HG02981 (cell line): ENCODE data around the gene LIPH.

Source experiments
- ATAC-seq: cut with Tn5 transposase; IDR thresholded peaks from one replicate; pipeline ENCODE4 v1.9.1; 2021; ENCODE audit warnings: mild to moderate bottlenecking, moderate library complexity; ENCODE audit not compliant: unreplicated experiment

Gene LIPH

GRCh38 chr3:185549122-185549521 lies 3.3 kb downstream of the LIPH start:
- no peak for ATAC-seq

GRCh38 chr3:185540695-185541094 lies 11.7 kb downstream of the LIPH start:
- no peak for ATAC-seq

GRCh38 chr3:185539934-185540333 lies 12.5 kb downstream of the LIPH start:
- no peak for ATAC-seq

GRCh38 chr3:185537369-185537970 lies 14.9 kb downstream of the LIPH start:
- peak; percentile 98 for ATAC-seq

- ATAC-seq: no peak
Observed at GRCh38 chr3:185534511-185534910, 17.9 kb downstream of the LIPH start.

GRCh38 chr3:185532901-185533300 lies 19.5 kb downstream of the LIPH start:
- no peak for ATAC-seq

GRCh38 chr3:185530856-185531255 lies 21.5 kb downstream of the LIPH start:
- ATAC-seq: no peak

GRCh38 chr3:185528532-185528931 lies 23.9 kb downstream of the LIPH start:
- ATAC-seq: no peak

- ATAC-seq: no peak
Observed at GRCh38 chr3:185527364-185527763, 25.0 kb downstream of the LIPH start.

GRCh38 chr3:185526349-185526951 lies 25.9 kb downstream of the LIPH start:
- ATAC-seq: no peak

- ATAC-seq: no peak
Observed at GRCh38 chr3:185521349-185522138, 30.8 kb downstream of the LIPH start.

- ATAC-seq: no peak
Observed at GRCh38 chr3:185519021-185519420, 33.4 kb downstream of the LIPH start.

GRCh38 chr3:185517387-185518130 lies 34.8 kb downstream of the LIPH start:
- no peak for ATAC-seq

GRCh38 chr3:185511711-185512110 lies 40.7 kb downstream of the LIPH start:
- ATAC-seq: no peak

- no peak for ATAC-seq
Observed at GRCh38 chr3:185508335-185508991, 43.9 kb downstream of the LIPH start.

GRCh38 chr3:185507883-185508282 lies 44.5 kb downstream of the LIPH start:
- ATAC-seq: no peak

GRCh38 chr3:185504636-185505035 lies 47.8 kb downstream of the LIPH start:
- no peak for ATAC-seq

GRCh38 chr3:185503521-185503920 lies 48.9 kb downstream of the LIPH start:
- no peak for ATAC-seq

- ATAC-seq: no peak
Observed at GRCh38 chr3:185502987-185503386, 49.4 kb downstream of the LIPH start.

- peak; percentile 94 for ATAC-seq
Observed at GRCh38 chr3:185498503-185499396, 53.6 kb downstream of the LIPH start, which contains the start of gene TMEM41A. TMEM41A (minus strand) TSS chr3:185499035; CDS start chr3:185498961, 74 bp downstream.
